A549 (cell line): Measurements from ENCODE around the gene CLPTM1. TPM values are rescaled to one million over a fixed set of nuclear protein-coding genes. Genes with fewer than 3 reads are reported as not detected.
A peak's percentile ranks its signal among the peaks of the same experiment; 100 is the strongest.

Experiments
- ATAC-seq, 2 experiments: fragments of 200-7000 bp in 1 of 2; fragments of >200 bp in 1 of 2; cut with Nextera tagmentation in 1 of 2; cut with Tn5 transposase in 1 of 2; 3 replicates each; pipeline versions ENCODE4 v1.8.0 to v1.9.1; 2018 to 2020; ENCODE audit warnings: mild to moderate bottlenecking in 1 of 2, moderate library complexity in 1 of 2
- CTCF ChIA-PET: fragments of 300-600 bp; sonication (Branson Sonifier 250); formaldehyde crosslinking; extraction: SDS; loops from one replicate; lab custom pipeline; 2021; ENCODE audit warnings: antibody characterized with exemption, inconsistent platforms; lab: Yijun Ruan, JAX
- POLR2A ChIA-PET: fragments of 350-600 bp; formaldehyde crosslinking; extraction: SDS; loops from one replicate; lab custom pipeline; 2021; ENCODE audit warnings: antibody characterized with exemption, inconsistent platforms; lab: Yijun Ruan, JAX
- DNase-seq, 2 experiments: peaks; one replicate each; pipeline versions ENCODE4 v3.0.0 to v3.0.0-alpha.2; 2011 to 2016; ENCODE audit warnings: low read depth in 1 of 2, low spot score in 1 of 2
- FAIRE-seq: peaks from 2 replicates; lab custom pipeline; 2011; peaks lifted over from hg19 to GRCh38; lab: Jason Lieb, UNC
- H3K27ac ChIP-seq, 2 experiments: fragments of >200 bp; sonication (Bioruptor Twin); formaldehyde crosslinking; 3 replicates each; pipeline ENCODE4 v1.5.1; 2016 to 2017
- H3K4me1 ChIP-seq: fragments of >200 bp; sonication (Bioruptor Twin); formaldehyde crosslinking; 3 replicates; pipeline ENCODE4 v1.6.1; 2016
- H3K4me2 ChIP-seq: fragments of >200 bp; sonication (Bioruptor Twin); formaldehyde crosslinking; 3 replicates; pipeline ENCODE4 v1.6.1; 2016
- H3K4me3 ChIP-seq: fragments of >200 bp; sonication (Bioruptor Twin); formaldehyde crosslinking; 3 replicates; pipeline ENCODE4 v1.5.1; 2016
- H3K9me3 ChIP-seq: fragments of >200 bp; sonication (Bioruptor Twin); formaldehyde crosslinking; 3 replicates; pipeline ENCODE4 v1.6.1; 2016
- BHLHE40 ChIP-seq: IDR thresholded peaks from 2 replicates; pipeline ENCODE4 v1.6.1; 2012; ENCODE audit warnings: low read depth, low read length, inconsistent platforms
- CBX2 ChIP-seq: fragments of 200-600 bp; sonication (generic); IDR thresholded peaks from 2 replicates; pipeline ENCODE4 v1.6.1; 2016; ENCODE audit warnings: low read depth, mild to moderate bottlenecking, borderline replicate concordance
- CEBPB ChIP-seq, 2 experiments: fragments of >200 bp in 1 of 2; sonication (Bioruptor Twin) in 1 of 2; formaldehyde crosslinking in 1 of 2; IDR thresholded peaks; 2 replicates each; pipeline ENCODE4 v1.6.1; 2012 to 2016
- EP300 ChIP-seq, 2 experiments: fragments of >200 bp; sonication (Bioruptor Twin); formaldehyde crosslinking; IDR thresholded peaks; 2 replicates in 1 of 2; 3 replicates in 1 of 2; pipeline ENCODE4 v1.6.1; 2016 to 2017
- ESRRA ChIP-seq: fragments of 150-350 bp; IDR thresholded peaks from 2 replicates; pipeline ENCODE4 v1.6.1; 2014; ENCODE audit warnings: mild to moderate bottlenecking, low read length, borderline replicate concordance
- FOSB ChIP-seq: fragments of 250-450 bp; sonication (Bioruptor Pico); IDR thresholded peaks from 2 replicates; pipeline ENCODE4 v1.5.0; 2020; ENCODE audit warnings: mild to moderate bottlenecking, moderate library complexity
- FOSL2 ChIP-seq, 2 experiments: fragments of 450-650 bp in 1 of 2; fragments of >200 bp in 1 of 2; sonication (Bioruptor Twin) in 1 of 2; formaldehyde crosslinking; IDR thresholded peaks; 2 replicates each; pipeline versions ENCODE4 v1.5.0 to v1.6.1; 2016 to 2020; ENCODE audit warnings: mild to moderate bottlenecking in 1 of 2, moderate library complexity in 1 of 2
- FOXS1 ChIP-seq: fragments of 250-450 bp; sonication (Bioruptor Pico); IDR thresholded peaks from 2 replicates; pipeline ENCODE4 v1.5.0; 2020; ENCODE audit warnings: mild to moderate bottlenecking, moderate library complexity
- GATA3 ChIP-seq: IDR thresholded peaks from 2 replicates; pipeline ENCODE4 v1.6.1; 2012; ENCODE audit warnings: borderline replicate concordance
- HOXA7 ChIP-seq: fragments of 250-450 bp; sonication (Bioruptor Pico); IDR thresholded peaks from 2 replicates; pipeline ENCODE4 v1.5.0; 2020; ENCODE audit warnings: mild to moderate bottlenecking, moderate library complexity
- JUN ChIP-seq, 2 experiments: fragments of >200 bp; sonication (Bioruptor Twin); formaldehyde crosslinking; IDR thresholded peaks; 2 replicates in 1 of 2; 3 replicates in 1 of 2; pipeline ENCODE4 v1.6.1; 2016 to 2017
- KDM5A ChIP-seq: fragments of 200-600 bp; sonication (generic); IDR thresholded peaks from 2 replicates; pipeline ENCODE4 v1.6.1; 2016; ENCODE audit warnings: antibody characterized with exemption, mild to moderate bottlenecking
- MAFK ChIP-seq: fragments of 450-650 bp; IDR thresholded peaks from 2 replicates; pipeline ENCODE4 v1.6.1; 2014; ENCODE audit not compliant: partially characterized antibody
- MAZ ChIP-seq: fragments of 150-350 bp; IDR thresholded peaks from 2 replicates; pipeline ENCODE4 v1.6.1; 2014; ENCODE audit warnings: antibody characterized with exemption, low read depth, low read length, borderline replicate concordance
- MYC ChIP-seq: IDR thresholded peaks from 2 replicates; pipeline ENCODE4 v1.6.1; 2012; ENCODE audit warnings: mild to moderate bottlenecking, inconsistent platforms, low read length, improper control_type of control experiment, borderline replicate concordance
- NFE2L2 ChIP-seq: fragments of 150-350 bp; conservative IDR thresholded peaks from 2 replicates; pipeline ENCODE4 v1.6.1; 2014; ENCODE audit warnings: low read length
- POLR2AphosphoS2 ChIP-seq: conservative IDR thresholded peaks from 2 replicates; pipeline ENCODE4 v1.6.1; 2012; ENCODE audit warnings: low read length, improper control_type of control experiment, inconsistent platforms
- RAD21 ChIP-seq, 2 experiments: fragments of >200 bp in 1 of 2; sonication (Bioruptor Twin) in 1 of 2; formaldehyde crosslinking in 1 of 2; IDR thresholded peaks in 1 of 2; conservative IDR thresholded peaks in 1 of 2; 2 replicates in 1 of 2; 3 replicates in 1 of 2; pipeline ENCODE4 v1.6.1; 2012 to 2018; ENCODE audit warnings: inconsistent platforms in 1 of 2
- RARB ChIP-seq: fragments of 250-450 bp; sonication (Bioruptor Pico); IDR thresholded peaks from 2 replicates; pipeline ENCODE4 v1.8.0; 2021; ENCODE audit warnings: mild to moderate bottlenecking, moderate library complexity
- RCOR1 ChIP-seq: fragments of 150-350 bp; IDR thresholded peaks from 2 replicates; pipeline ENCODE4 v1.6.1; 2014; ENCODE audit warnings: antibody characterized with exemption, low read length, low read depth
- RFX5 ChIP-seq: fragments of 450-650 bp; IDR thresholded peaks from 2 replicates; pipeline ENCODE4 v1.7.1; 2014; ENCODE audit warnings: antibody characterized with exemption, mild to moderate bottlenecking, moderate library complexity
- RNF2 ChIP-seq: fragments of 200-600 bp; sonication (generic); IDR thresholded peaks from 2 replicates; pipeline ENCODE4 v1.6.1; 2016; ENCODE audit warnings: low read depth, mild to moderate bottlenecking, antibody characterized with exemption, moderate library complexity, borderline replicate concordance
- TFCP2L1 ChIP-seq: fragments of 250-450 bp; sonication (Bioruptor Pico); IDR thresholded peaks from 2 replicates; pipeline ENCODE4 v1.5.0; 2021; ENCODE audit warnings: mild to moderate bottlenecking
- TP53 ChIP-seq: fragments of 250-450 bp; sonication (Bioruptor Pico); IDR thresholded peaks from 2 replicates; pipeline ENCODE4 v1.5.0; 2021; ENCODE audit warnings: mild to moderate bottlenecking, moderate library complexity
- ZFP36 ChIP-seq: fragments of 450-650 bp; IDR thresholded peaks from 2 replicates; pipeline ENCODE4 v1.6.1; 2014; ENCODE audit warnings: borderline replicate concordance; ENCODE audit not compliant: partially characterized antibody
- WGBS: methylation state at CpG from one replicate; pipeline ENCODE4 v1.1.6; 2017; ENCODE audit errors: missing lambda C conversion rate; 5-methylcytosine and 5-hydroxymethylcytosine counted together
- polyA plus RNA-seq, 4 experiments: library from polyadenylated mRNA; depleted of rRNA in 3 of 4; stranded (reverse); fragments of >200 nt; fragmentation: RNase III in 1 of 4; extraction: RNeasy Plus Mini Kit Qiagen cat#74134 plus additional on column Dnase treatment in 1 of 4; gene quantifications; 2 replicates in 3 of 4; 3 replicates in 1 of 4; pipeline ENCODE4 v1.2.3, GENCODE V29; 2011 to 2017
- TF ChIP-seq, protein P1 (sequence below): IDR thresholded peaks from 2 replicates; pipeline ENCODE4 v1.6.1; 2012; ENCODE audit warnings: low read depth, borderline replicate concordance
- TF ChIP-seq, protein P2 (sequence below): fragments of >200 bp; sonication (Bioruptor Twin); formaldehyde crosslinking; IDR thresholded peaks from 3 replicates; pipeline ENCODE4 v1.6.1; 2016
- TF ChIP-seq, protein P3 (sequence below): IDR thresholded peaks from 2 replicates; pipeline ENCODE4 v1.6.1; 2012
- TF ChIP-seq, protein P4 (sequence below): fragments of >200 bp; sonication (Bioruptor Twin); formaldehyde crosslinking; IDR thresholded peaks from 3 replicates; pipeline ENCODE4 v1.5.1; 2016

Gene CLPTM1
- polyA plus RNA-seq, 2 of the 4 experiments (the other 2 are of a cell fraction) = 99.3 to 188 TPM

DNA sequence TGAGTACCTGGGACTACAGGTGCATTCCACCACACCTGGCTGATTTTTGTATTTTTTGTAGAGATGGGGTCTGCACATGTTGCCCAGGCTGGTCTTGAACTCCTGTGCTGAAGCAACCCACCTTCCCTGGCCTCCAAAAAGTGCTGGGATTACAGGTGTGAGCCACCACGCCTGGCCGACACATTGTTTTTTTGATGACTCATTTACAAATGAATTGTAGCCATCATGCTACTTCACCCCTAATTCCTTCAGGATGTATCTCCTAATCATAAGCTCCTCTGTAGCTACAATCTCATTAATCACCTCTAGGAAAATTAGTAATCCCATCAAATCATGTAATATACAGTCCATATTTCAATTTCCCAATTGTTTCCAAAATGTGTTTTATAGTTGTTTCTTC lies 64.0 kb downstream of the CLPTM1 start:
- Histone ChIP-seq H3K27ac (no peak overlapping the region), H3K4me1 (no peaks in the 10 kb centered on the region), H3K4me3 (no peak overlapping the region), H3K4me2 (no peak overlapping the region), H3K9me3 (no peaks in the 10 kb centered on the region)
- ChIA-PET CTCF (interaction anchor here (0.8 to 2.4 kb wide), 7 partner anchors 9 to 41 kb away, joined by 3 to 6 read pairs (median 4); partner anchors contain the start of gene CLASRP), POLR2A (no interaction called here)
- 86% methylated on average over 2 of the region's 2 CpGs for WGBS
- FAIRE-seq (peak; percentile 65), ATAC-seq (no peak), DNase-seq (no peak)
- TF ChIP-seq FOSL2 (IDR thresholded peaks at IDR 0.05) (no peak), FOSL2 (CRISPR knock-in tag; IDR thresholded peaks at IDR 0.05) (peak; percentile 66)
- TF ChIP-seq, protein P1, sequence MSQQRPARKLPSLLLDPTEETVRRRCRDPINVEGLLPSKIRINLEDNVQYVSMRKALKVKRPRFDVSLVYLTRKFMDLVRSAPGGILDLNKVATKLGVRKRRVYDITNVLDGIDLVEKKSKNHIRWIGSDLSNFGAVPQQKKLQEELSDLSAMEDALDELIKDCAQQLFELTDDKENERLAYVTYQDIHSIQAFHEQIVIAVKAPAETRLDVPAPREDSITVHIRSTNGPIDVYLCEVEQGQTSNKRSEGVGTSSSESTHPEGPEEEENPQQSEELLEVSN = no peak

DNA sequence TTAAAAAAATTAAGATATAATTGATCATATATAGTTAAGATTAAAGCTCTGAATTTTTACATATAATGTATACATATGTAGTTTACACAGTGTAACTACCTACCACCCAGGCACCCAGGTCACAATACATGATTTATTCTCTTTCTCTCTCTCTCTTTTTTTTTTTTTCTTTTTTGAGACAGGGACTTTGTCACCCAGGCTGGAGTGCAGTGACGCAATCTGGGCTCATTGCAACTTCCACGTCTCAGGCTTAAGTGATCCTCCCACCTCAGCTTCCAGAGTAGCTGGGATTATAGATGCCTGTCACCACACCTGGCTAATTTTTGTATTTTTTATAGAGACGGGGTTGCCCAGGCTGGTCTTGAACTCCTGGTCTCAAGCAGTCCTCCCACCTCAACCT lies 64.9 kb downstream of the CLPTM1 start:
- no peak for DNase-seq
- CTCF ChIA-PET = interaction anchor here (0.8 to 2.9 kb wide), 8 partner anchors 9 to 40 kb away, joined by 3 to 14 read pairs (median 4); partner anchors contain the start of gene CLASRP
- no peaks in the 10 kb centered on the region for H3K4me1 ChIP-seq
- H3K27ac ChIP-seq = no peak overlapping the region
- ATAC-seq = no peak
- POLR2A ChIA-PET = no interaction called here
- WGBS = 87% methylated on average over 3 of the region's 3 CpGs
- H3K4me3 ChIP-seq = no peak overlapping the region
- no peak overlapping the region for H3K4me2 ChIP-seq
- FAIRE-seq = no peak
- no peaks in the 10 kb centered on the region for H3K9me3 ChIP-seq
- no peak for TF ChIP-seq RAD21 (conservative IDR thresholded peaks at IDR 0.05 in 1 of 2, IDR thresholded peaks at IDR 0.05 in 1 of 2)
- 0 out of 4 replicates have a peak, but pooled peaks of 1 of the 2 experiments have one; percentile 22 for TF ChIP-seq CEBPB (IDR thresholded peaks at IDR 0.05)

DNA sequence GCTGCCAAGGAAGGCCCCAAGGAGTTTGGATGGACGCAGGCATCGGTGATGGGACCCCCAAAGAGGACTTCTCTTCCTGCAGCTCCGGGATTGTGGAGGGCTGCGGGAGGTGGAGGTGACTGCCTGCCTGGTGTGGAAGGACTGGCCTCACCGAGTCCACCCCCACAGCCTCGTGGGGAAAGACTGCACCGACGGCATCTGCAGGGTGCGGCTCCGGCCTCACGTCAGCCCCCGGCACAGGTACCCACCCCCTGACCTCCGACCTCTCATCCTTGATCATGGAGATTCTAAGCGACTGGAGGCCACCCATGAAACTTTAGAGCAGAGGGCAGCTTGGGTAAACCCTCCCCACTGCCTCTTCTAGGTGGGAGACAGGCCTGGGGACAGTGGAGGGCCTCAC lies 66.8 kb downstream of the CLPTM1 start:
- CTCF ChIA-PET = interaction anchor here (0.6 to 2.9 kb wide), 5 partner anchors 16 to 52 kb away, joined by 3 to 14 read pairs (median 3); no protein-coding TSS in a partner anchor

DNA sequence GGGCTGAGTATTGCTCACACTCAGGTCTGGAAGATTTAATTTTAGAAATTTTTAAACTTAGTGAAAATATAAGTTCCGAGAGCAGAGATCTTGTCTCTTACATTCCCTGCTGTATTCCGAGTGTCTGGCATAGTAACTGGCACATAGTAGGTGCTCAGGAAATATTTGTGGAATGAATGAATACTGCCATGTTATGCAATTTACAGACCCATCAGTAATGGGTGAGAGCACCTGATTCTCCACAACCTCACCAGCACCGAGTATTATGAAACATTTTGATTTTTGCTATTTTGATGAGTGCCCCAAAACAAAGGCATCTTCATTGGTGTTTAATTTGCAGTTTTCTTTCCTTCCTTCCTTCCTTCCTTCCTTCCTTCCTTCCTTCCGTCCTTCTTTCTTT lies 67.9 kb downstream of the CLPTM1 start:
- Histone ChIP-seq H3K9me3 (no peaks in the 10 kb centered on the region), H3K4me1 (no peaks in the 10 kb centered on the region), H3K4me3 (no peak overlapping the region), H3K27ac (no peak overlapping the region), H3K4me2 (no peak overlapping the region)
- 94% methylated on average over 4 of the region's 4 CpGs for WGBS
- ChIA-PET CTCF (interaction anchor here (0.8 to 2.9 kb wide), 2 partner anchors 37 to 113 kb away, joined by 3 to 14 read pairs; no protein-coding TSS in a partner anchor), POLR2A (no interaction called here)
- DNase-seq (no peak), ATAC-seq (no peak), FAIRE-seq (no peak)
- no peak for TF ChIP-seq CBX2
- no peak for TF ChIP-seq FOXS1 (CRISPR knock-in tag)
- TF ChIP-seq ESRRA = no peak
- TF ChIP-seq KDM5A = no peak
- TF ChIP-seq, protein P2, sequence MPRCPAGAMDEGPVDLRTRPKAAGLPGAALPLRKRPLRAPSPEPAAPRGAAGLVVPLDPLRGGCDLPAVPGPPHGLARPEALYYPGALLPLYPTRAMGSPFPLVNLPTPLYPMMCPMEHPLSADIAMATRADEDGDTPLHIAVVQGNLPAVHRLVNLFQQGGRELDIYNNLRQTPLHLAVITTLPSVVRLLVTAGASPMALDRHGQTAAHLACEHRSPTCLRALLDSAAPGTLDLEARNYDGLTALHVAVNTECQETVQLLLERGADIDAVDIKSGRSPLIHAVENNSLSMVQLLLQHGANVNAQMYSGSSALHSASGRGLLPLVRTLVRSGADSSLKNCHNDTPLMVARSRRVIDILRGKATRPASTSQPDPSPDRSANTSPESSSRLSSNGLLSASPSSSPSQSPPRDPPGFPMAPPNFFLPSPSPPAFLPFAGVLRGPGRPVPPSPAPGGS = no peak
- no peak for TF ChIP-seq GATA3
- no peak for TF ChIP-seq MAFK
- TF ChIP-seq RNF2 = no peak
- no peak for TF ChIP-seq BHLHE40
- TF ChIP-seq POLR2AphosphoS2 = no peak
- TF ChIP-seq JUN (IDR thresholded peaks at IDR 0.05) = no peak
- no peak for TF ChIP-seq ZFP36
- no peak for TF ChIP-seq FOSB (CRISPR knock-in tag)
- no peak for TF ChIP-seq MAZ
- no peak for TF ChIP-seq EP300 (IDR thresholded peaks at IDR 0.05)

More for the DNA sequence above, 66.8 kb downstream of the CLPTM1 start:
- FAIRE-seq (no peak), ATAC-seq (no peak; a peak in 1 of 6 replicates), DNase-seq (no peak)
- H3K4me3 ChIP-seq = no peak overlapping the region
- no peaks in the 10 kb centered on the region for H3K9me3 ChIP-seq
- H3K27ac ChIP-seq = no peak overlapping the region
- POLR2A ChIA-PET = no interaction called here
- no peak overlapping the region for H3K4me2 ChIP-seq
- no peak for TF ChIP-seq CBX2
- no peak for TF ChIP-seq MYC
- TF ChIP-seq HOXA7 = no peak
- TF ChIP-seq TFCP2L1 = no peak
- no peak for TF ChIP-seq RFX5
- no peak for TF ChIP-seq RARB (CRISPR knock-in tag)
- TF ChIP-seq, protein P3, sequence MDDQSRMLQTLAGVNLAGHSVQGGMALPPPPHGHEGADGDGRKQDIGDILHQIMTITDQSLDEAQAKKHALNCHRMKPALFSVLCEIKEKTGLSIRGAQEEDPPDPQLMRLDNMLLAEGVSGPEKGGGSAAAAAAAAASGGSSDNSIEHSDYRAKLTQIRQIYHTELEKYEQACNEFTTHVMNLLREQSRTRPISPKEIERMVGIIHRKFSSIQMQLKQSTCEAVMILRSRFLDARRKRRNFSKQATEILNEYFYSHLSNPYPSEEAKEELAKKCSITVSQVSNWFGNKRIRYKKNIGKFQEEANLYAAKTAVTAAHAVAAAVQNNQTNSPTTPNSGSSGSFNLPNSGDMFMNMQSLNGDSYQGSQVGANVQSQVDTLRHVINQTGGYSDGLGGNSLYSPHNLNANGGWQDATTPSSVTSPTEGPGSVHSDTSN = no peak
- no peak for TF ChIP-seq RCOR1
- TF ChIP-seq, protein P4, sequence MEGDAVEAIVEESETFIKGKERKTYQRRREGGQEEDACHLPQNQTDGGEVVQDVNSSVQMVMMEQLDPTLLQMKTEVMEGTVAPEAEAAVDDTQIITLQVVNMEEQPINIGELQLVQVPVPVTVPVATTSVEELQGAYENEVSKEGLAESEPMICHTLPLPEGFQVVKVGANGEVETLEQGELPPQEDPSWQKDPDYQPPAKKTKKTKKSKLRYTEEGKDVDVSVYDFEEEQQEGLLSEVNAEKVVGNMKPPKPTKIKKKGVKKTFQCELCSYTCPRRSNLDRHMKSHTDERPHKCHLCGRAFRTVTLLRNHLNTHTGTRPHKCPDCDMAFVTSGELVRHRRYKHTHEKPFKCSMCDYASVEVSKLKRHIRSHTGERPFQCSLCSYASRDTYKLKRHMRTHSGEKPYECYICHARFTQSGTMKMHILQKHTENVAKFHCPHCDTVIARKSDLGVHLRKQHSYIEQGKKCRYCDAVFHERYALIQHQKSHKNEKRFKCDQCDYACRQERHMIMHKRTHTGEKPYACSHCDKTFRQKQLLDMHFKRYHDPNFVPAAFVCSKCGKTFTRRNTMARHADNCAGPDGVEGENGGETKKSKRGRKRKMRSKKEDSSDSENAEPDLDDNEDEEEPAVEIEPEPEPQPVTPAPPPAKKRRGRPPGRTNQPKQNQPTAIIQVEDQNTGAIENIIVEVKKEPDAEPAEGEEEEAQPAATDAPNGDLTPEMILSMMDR = no peak
- TF ChIP-seq CEBPB (IDR thresholded peaks at IDR 0.05) = no peak
- TF ChIP-seq TP53 (CRISPR knock-in tag) = no peak
- TF ChIP-seq NFE2L2 = no peak
- H3K4me1 ChIP-seq = no peaks in the 10 kb centered on the region
- 90% methylated on average over 14 of the region's 14 CpGs for WGBS
